Epithelial cell of proximal tubule (primary cell): ENCODE data around the gene SCTR. TPM values are rescaled to one million over a fixed set of nuclear protein-coding genes. Genes with fewer than 3 reads are reported as not detected.

Experiments used
- DNase-seq: peaks from one replicate; pipeline ENCODE4 v3.0.0-alpha.2; 2011; ENCODE audit warnings: low read depth
- H3K4me3 ChIP-seq: 2 replicates; pipeline ENCODE4 v1.5.1; 2011; ENCODE audit warnings: low read depth, mild to moderate bottlenecking, low read length
- total RNA-seq: library from RNA; depleted of rRNA; stranded (reverse); fragments of >200 nt; gene quantifications from 2 replicates; pipeline ENCODE4 v1.2.3, GENCODE V29; 2015
- TF ChIP-seq, protein P1 (sequence below): conservative IDR thresholded peaks from 2 replicates; pipeline ENCODE4 v1.5.1; 2012; ENCODE audit warnings: low read depth, mild to moderate bottlenecking, low read length

SCTR gene
- total RNA-seq, 1 donor from 2014 or later, result not detected

DNA sequence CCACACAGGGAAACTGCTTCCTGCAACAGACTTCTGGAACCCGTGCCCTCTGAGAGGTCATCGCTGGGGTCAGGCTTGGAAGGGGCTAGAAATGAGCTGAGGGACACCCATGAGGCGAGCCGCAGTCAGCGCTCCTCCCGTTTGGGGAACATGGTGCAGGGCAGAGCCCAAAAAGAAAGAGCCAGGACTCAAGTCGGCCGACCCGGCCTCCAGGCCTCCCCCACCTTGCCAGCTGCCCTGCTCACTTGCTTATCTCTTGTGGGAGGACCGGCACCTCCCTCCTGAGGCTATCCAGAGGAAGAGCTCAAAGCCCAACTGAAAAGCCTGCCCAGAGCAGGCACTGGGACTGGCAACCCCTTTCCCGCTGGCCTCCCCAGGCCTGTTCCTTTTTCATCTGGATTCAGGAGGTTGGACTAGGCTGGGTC lies 43.6 kb downstream of the SCTR start:
- no peak for DNase-seq
- no peak overlapping the region for H3K4me3 ChIP-seq
- TF ChIP-seq, protein P1, sequence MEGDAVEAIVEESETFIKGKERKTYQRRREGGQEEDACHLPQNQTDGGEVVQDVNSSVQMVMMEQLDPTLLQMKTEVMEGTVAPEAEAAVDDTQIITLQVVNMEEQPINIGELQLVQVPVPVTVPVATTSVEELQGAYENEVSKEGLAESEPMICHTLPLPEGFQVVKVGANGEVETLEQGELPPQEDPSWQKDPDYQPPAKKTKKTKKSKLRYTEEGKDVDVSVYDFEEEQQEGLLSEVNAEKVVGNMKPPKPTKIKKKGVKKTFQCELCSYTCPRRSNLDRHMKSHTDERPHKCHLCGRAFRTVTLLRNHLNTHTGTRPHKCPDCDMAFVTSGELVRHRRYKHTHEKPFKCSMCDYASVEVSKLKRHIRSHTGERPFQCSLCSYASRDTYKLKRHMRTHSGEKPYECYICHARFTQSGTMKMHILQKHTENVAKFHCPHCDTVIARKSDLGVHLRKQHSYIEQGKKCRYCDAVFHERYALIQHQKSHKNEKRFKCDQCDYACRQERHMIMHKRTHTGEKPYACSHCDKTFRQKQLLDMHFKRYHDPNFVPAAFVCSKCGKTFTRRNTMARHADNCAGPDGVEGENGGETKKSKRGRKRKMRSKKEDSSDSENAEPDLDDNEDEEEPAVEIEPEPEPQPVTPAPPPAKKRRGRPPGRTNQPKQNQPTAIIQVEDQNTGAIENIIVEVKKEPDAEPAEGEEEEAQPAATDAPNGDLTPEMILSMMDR, result no peak

DNA sequence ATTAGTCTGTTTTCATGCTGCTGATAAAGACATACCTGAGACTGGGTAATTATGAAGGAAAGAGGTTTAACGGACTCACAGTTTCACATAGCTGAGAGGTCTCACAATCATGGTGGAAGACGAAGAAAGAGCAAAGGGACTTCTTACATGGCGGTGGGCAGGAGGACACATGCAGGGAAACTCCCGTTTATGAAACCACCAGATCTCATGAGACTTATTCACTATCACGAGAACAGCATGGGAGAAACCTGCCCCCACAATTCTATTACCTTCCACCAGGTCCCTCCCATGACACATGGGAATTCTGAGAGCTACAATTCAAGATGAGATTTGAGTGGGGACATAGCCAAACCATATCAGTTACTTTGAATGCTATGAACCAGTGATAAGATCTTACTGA lies 44.1 kb downstream of the SCTR start:
- TF ChIP-seq, protein P1, result no peak
- no peak for DNase-seq

DNA sequence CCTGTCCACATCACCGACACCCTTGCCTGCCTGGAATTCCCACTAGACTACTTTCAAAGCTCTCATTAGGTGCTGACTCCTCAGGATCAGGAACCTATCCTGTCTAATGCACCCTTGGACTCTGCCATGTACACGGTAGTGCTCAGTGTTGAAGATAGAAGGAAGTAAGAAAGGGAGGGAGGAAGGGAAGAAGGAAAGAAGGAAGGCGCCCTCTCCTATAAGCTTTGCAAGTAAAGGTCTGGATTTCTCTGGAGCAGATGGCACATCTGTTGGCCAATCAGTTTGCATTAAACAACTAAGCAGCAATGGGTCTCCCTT lies 45.3 kb downstream of the SCTR start:
- TF ChIP-seq, protein P1, result no peak

More for the DNA sequence above, 44.1 kb downstream of the SCTR start:
- H3K4me3 ChIP-seq, result no peak overlapping the region

DNA sequence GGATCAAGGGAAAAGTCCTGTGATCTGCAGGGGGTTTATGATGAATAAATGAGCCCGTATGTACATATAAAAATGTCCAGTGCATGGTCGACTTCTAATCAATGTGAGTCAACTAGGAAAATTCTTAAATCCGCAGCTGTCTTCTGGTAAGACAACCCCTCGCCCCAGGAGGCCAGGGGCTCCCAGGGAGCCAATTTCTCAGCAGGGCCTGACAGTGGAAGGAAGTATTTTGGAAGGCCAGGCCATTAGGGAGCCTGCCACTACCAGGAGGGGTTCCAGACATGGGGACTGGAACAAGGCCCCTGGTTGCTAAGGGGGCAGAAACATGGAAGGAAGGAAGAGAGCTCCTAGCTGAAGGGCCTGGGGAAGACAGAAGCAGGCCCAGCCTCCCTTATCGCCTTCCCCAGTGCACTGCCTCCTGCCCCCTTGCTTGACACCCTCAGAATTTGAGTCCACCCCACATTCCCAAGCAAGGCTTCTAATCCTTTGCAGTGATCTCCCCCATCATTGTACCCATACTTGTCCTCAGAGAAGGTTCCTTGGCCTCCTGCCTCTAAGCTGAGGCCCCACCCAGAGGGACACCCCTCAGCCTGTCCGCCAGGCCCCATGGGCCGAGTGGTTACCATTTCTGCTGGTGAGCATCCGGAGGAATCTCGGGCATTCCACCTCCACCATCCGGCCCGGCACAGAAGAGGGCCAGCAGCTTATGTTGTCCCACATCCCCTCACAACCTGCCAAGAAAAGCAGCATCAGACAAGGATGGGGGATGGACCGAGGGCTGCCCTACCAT lies 45.9 kb downstream of the SCTR start:
- no peak for DNase-seq
- TF ChIP-seq, protein P1, result no peak
- H3K4me3 ChIP-seq, result no peak overlapping the region

More for the DNA sequence above, 45.3 kb downstream of the SCTR start:
- no peak for DNase-seq
- H3K4me3 ChIP-seq, result no peak overlapping the region

DNA sequence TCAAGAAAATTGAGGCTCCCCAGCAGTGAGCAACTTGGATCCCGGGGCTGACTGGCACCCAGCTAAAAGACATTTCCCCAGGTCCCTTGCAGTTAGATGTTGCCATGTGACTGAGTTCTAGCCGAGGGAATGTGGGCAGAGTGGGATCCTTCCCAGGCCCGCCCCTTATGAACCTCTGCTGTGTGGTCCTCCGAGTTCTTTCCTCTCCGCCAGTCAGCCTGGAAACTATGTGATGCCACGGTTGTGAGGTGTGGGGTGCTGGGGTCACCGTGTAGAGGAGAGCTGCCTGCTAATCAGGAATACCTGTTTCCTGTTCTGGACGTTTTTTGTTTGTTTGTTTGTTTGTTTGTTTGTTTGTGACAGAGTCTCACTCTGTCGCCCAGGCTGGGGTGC lies 47.2 kb downstream of the SCTR start:
- no peak overlapping the region for H3K4me3 ChIP-seq
- no peak for DNase-seq
- TF ChIP-seq, protein P1, result no peak

DNA sequence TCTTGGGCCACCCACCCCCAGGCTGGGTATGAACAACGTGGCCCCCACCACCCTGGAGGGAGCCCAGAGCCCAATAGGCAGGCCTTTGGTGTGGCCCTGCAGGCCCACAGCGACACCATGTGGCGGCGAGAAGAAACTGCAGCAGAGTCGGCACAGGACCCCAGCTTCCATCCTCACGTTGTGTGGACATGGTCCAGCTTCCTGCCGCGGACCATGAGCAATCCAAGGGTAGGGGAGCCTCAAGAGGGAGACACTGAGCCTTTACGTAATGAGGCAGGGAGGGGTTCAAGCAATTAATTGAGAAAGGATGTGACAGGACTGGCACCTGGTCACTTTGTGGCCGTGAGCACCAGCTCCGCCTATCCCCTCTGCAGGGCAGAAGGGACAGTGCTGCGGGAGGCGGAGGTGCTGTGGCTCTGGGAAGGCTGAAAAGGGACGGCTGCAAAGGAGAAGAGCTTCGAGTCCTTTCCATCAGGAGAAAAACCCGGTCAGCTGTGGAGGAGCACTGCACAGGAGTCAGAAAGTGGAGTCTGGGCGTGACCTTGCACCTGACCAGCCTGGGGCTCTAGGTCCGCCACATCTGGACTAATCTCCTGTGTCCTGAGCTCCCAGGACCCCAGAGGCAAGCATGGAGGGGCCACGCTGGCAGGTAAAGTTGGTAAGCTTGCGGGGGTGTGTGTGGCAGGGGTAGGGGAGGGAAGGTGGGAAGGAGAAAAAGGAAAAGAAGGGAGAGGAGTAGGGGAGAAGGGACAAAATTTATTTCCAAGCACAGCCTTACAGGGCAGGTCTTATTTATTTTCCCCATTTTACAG lies 47.8 kb downstream of the SCTR start:
- TF ChIP-seq, protein P1, result peak; percentile 95
- H3K4me3 ChIP-seq, result peak overlapping the region; percentile 17
- no peak for DNase-seq
